PC-3 (cell line): Measurements from ENCODE around the gene CCDC110. TPM values are rescaled to one million over a fixed set of nuclear protein-coding genes. Genes with fewer than 3 reads are reported as not detected.

Experiments
- ATAC-seq: fragments of 200-7000 bp; cut with Tn5 transposase; 2 replicates; pipeline ENCODE4 v1.9.1; 2020; ENCODE audit warnings: mild to moderate bottlenecking, moderate library complexity
- BruUV-seq: library from RNA; stranded (reverse); fragments of 400-500 nt; replicated peaks from 2 replicates; lab custom pipeline; 2021; lab: Mats Ljungman, UMichigan
- CTCF ChIA-PET: fragments of 300-600 bp; sonication (Branson Sonifier 250); formaldehyde crosslinking; loops from one replicate; lab custom pipeline; 2022; ENCODE audit warnings: antibody characterized with exemption; lab: Charles Lee
- POLR2A ChIA-PET: fragments of 300-600 bp; sonication (Branson Sonifier 250); formaldehyde crosslinking; loops from one replicate; lab custom pipeline; 2022; ENCODE audit warnings: antibody characterized with exemption; ENCODE audit not compliant: unreplicated experiment; lab: Charles Lee
- DNase-seq: peaks from one replicate; pipeline ENCODE4 v3.0.0-alpha.2; 2015
- H2AFZ ChIP-seq: fragments of 300-600 bp; sonication (generic); 2 replicates; pipeline ENCODE4 v1.6.0; 2016; ENCODE audit warnings: antibody characterized with exemption, low read length
- H3F3A ChIP-seq: fragments of 300-600 bp; sonication (generic); one replicate; pipeline ENCODE4 v1.6.0; 2017; ENCODE audit warnings: antibody characterized with exemption, low read length, control low read depth, mild to moderate bottlenecking; ENCODE audit not compliant: unreplicated experiment
- H3K27ac ChIP-seq: fragments of 300-600 bp; sonication (generic); 2 replicates; pipeline ENCODE4 v1.5.1; 2016; ENCODE audit warnings: mild to moderate bottlenecking, low read length
- H3K27me3 ChIP-seq: fragments of 300-600 bp; sonication (generic); 2 replicates; pipeline ENCODE4 v1.6.1; 2016; ENCODE audit warnings: low read length, mixed read lengths
- H3K36me3 ChIP-seq: fragments of 300-600 bp; sonication (generic); 2 replicates; pipeline ENCODE4 v1.6.1; 2016; ENCODE audit warnings: low read depth, mixed run types, low read length, mixed read lengths
- H3K4me1 ChIP-seq: fragments of 300-600 bp; sonication (generic); 2 replicates; pipeline ENCODE4 v1.5.1; 2016; ENCODE audit warnings: low read length; ENCODE audit not compliant: insufficient read depth
- H3K4me2 ChIP-seq: fragments of 300-600 bp; sonication (generic); 2 replicates; pipeline ENCODE4 v1.6.0; 2016; ENCODE audit warnings: low read length
- H3K4me3 ChIP-seq: fragments of 300-600 bp; sonication (generic); 2 replicates; pipeline ENCODE4 v1.5.1; 2016; ENCODE audit warnings: mild to moderate bottlenecking, low read length, mixed read lengths
- H3K79me2 ChIP-seq: fragments of 300-600 bp; sonication (generic); 2 replicates; pipeline ENCODE4 v1.6.1; 2017; ENCODE audit warnings: low read length, mixed read lengths
- H3K9ac ChIP-seq: fragments of 300-600 bp; sonication (generic); 2 replicates; pipeline ENCODE4 v1.6.0; 2016; ENCODE audit warnings: mild to moderate bottlenecking, low read length
- H3K9me2 ChIP-seq: fragments of 300-600 bp; sonication (generic); replicated peaks from 2 replicates; pipeline ENCODE4 v1.6.1; 2016; ENCODE audit warnings: mixed run types, low read length, mixed read lengths
- H3K9me3 ChIP-seq: fragments of 300-600 bp; sonication (generic); 2 replicates; pipeline ENCODE4 v1.6.1; 2016; ENCODE audit warnings: low read length, mixed read lengths
- H4K20me1 ChIP-seq: fragments of 300-600 bp; sonication (generic); 2 replicates; pipeline ENCODE4 v1.6.1; 2016; ENCODE audit warnings: low read length, mixed read lengths
- CTCF ChIP-seq: fragments of 300-600 bp; sonication (generic); conservative IDR thresholded peaks from 2 replicates; pipeline ENCODE4 v1.5.1; 2017; ENCODE audit warnings: antibody characterized with exemption, low read depth, mild to moderate bottlenecking, low read length
- EZH2 ChIP-seq: fragments of 300-600 bp; sonication (generic); IDR thresholded peaks from one replicate; pipeline ENCODE4 v1.6.1; 2017; ENCODE audit warnings: antibody characterized with exemption, mild to moderate bottlenecking, low read length; ENCODE audit not compliant: unreplicated experiment
- EZH2phosphoT487 ChIP-seq: fragments of 300-600 bp; sonication (generic); IDR thresholded peaks from 2 replicates; pipeline ENCODE4 v1.6.1; 2018; ENCODE audit warnings: mild to moderate bottlenecking, antibody characterized with exemption, low read length, borderline replicate concordance
- intact Hi-C: fragments of 100-400 bp; cut with micrococcal nuclease; formaldehyde crosslinking; loops from 2 replicates; pipeline ENCODE4 v1.9.0; 2023
- total RNA-seq: library from RNA; depleted of rRNA; stranded (reverse); fragments of >200 nt; gene quantifications from 2 replicates; pipeline ENCODE4 v1.2.3, GENCODE V29; 2014; rRNA removed

CCDC110 gene
- total RNA-seq, 1 experiment from 2014 or later = 0.62 TPM

DNA sequence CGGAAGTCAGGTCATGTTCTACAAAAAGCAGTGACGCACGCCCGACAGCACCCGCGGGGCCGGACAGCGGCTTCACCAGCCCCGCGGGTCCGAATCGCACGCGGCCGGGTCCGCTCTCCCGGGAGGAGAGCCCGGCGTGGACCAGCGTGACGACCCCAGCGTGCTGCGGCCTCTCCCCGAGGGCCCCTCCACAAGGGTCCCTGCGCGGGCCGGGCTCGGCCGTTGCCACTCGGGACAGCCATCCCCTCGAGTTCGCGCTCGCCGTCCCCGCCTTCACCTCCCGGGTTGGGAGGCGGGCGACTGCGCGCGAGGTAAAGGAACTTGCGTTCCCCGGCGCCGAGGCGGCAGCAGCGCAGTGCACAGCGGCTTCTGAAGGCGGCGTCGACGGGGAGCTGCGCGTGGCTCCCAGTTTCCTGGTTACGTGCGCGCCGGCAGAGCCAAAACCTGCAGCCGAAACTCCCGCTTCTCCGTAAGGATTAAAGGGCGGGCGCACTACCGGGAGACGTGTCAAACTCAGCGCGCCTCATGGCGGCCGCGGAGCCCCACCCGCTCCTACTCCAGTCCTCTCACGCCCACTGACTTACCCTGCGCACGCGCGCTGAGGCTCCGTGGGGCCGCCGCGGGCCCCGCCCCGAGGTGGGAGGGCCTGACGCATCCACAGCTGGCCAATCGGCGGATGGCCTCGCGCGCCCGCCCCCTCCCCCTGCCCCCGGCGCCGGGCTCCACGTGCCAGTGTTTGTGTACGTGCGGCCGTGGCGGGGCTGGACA is 75.4 kb downstream of the CCDC110 start:
- H3K9me3 ChIP-seq = no peaks in the 10 kb centered on the region
- H2AFZ ChIP-seq = peak overlapping the region; percentile 87
- H3K4me2 ChIP-seq = peak overlapping the region; percentile 96
- ChIA-PET CTCF (interaction anchor here (1.7 kb wide), 1 partner anchor 90 kb away, joined by 5 read pairs; no protein-coding TSS in a partner anchor), POLR2A (interaction anchor here (0.5 to 1.6 kb wide), 7 partner anchors 29 to 907 kb away, joined by 3 to 12 read pairs (median 3); no protein-coding TSS in a partner anchor)
- H3K4me1 ChIP-seq = peaks cover 26% of the 10 kb centered on the region
- no peaks in the 10 kb centered on the region for H3F3A ChIP-seq
- DNase-seq (peak; percentile 96), ATAC-seq (peak; percentile 78)
- H4K20me1 ChIP-seq = no peaks in the 10 kb centered on the region
- peaks cover 8% of the 10 kb centered on the region; the same call in 1 of the 2 replicates for H3K36me3 ChIP-seq
- peak overlapping the region; percentile 89 for H3K9ac ChIP-seq
- TF ChIP-seq CTCF (no peak), EZH2 (no peak)
- H3K9me2 ChIP-seq = no peaks in the 10 kb centered on the region
- peak overlapping the region; percentile 95 for H3K27ac ChIP-seq
- BruUV-seq = no TSS peak
- peak overlapping the region; percentile 82 for H3K4me3 ChIP-seq
- H3K27me3 ChIP-seq = no peaks in the 10 kb centered on the region
- H3K79me2 ChIP-seq = no peaks in the 10 kb centered on the region
- intact Hi-C loops = loop anchor here (1.0 to 5.0 kb wide), 3 partner anchors 29 to 194 kb away; partner anchors contain the start of genes CFAP97 and UFSP2

DNA sequence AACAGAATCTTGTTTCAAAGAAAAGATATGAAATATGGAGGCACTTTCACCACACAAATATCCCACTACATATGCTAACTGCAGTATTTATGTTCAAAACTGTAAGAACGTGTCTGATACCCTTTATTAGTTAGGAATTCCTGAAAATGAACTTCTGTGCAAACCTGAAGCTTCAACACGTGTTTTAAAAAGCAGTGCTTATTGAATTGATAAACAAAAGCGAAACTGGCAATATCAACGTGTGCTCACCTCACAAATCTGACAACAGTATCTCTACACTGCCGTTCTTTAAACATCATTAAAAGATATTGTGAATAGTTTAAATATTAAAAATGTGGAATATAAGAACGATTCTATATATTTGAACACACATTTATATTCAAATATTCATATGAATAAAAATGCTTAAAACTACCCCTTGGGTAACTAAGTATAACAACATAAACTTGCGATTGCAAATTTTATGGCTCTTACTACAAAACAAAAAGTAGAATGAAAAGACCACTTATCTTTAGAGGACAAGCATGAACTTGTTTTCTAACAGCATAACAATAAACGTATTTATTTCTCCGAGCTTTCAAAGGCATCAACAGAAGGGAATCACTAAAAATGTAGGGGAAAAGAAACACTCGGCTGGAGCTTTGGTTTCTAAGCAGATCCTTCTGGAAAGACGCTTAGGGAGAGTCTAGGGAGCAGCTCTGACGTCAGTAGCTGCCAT is 76.1 kb downstream of the CCDC110 start, which contains the start of gene LRP2BP:
Gene LRP2BP (minus strand): TSS at position 687 of the 718 bp plus-strand sequence. CDS start 17,738 bp downstream, outside the sequence.
- Histone ChIP-seq H3K9ac (peak within 1 kb of the TSS; percentile 89), H3K9me3 (no peaks in the 10 kb centered on the region), H3K79me2 (no peaks in the 10 kb centered on the region), H4K20me1 (no peaks in the 10 kb centered on the region), H3K4me3 (peak within 1 kb of the TSS; percentile 82), H3K4me1 (peaks cover 26% of the 10 kb centered on the region), H2AFZ (peak within 1 kb of the TSS; percentile 87), H3K9me2 (no peaks in the 10 kb centered on the region), H3K27ac (peak within 1 kb of the TSS; percentile 95), H3F3A (no peaks in the 10 kb centered on the region), H3K27me3 (no peaks in the 10 kb centered on the region), H3K4me2 (peak within 1 kb of the TSS; percentile 96), H3K36me3 (peaks cover 4% of the 10 kb centered on the region; the same call in 1 of the 2 replicates)
- POLR2A ChIA-PET = interaction anchor here (0.6 to 1.6 kb wide), 4 partner anchors 33 to 91 kb away, joined by 3 to 12 read pairs (median 6); no protein-coding TSS in a partner anchor
- CTCF ChIA-PET = no interaction called here
- ATAC-seq = no peak
- DNase-seq = peak; percentile 18
- BruUV-seq = TSS peak; percentile 54
- intact Hi-C loops = loop anchor here (5.0 kb wide), 1 partner anchor 193 kb away; the partner anchor contains the start of gene CFAP97
- TF ChIP-seq EZH2phosphoT487 (no peak), EZH2 (no peak), CTCF (no peak)

Other genes starting within 250 kb of the CCDC110 start
- 0.40 and 0.44 TPM in 2 replicates for gene LRP2BP, start 75.8 kb downstream of the CCDC110 start, total RNA-seq
- 11.2 and 18.7 TPM in 2 replicates for gene ANKRD37, start 74.9 kb downstream of the CCDC110 start, total RNA-seq
- 24.6 and 27.0 TPM in 2 replicates for gene UFSP2, start 45.8 kb downstream of the CCDC110 start, total RNA-seq
- gene PDLIM3, start 63.8 kb upstream of the CCDC110 start, total RNA-seq = 0.47 TPM in 1 of 2 replicates, not detected in the other